Endothelial cell of umbilical vein (primary cell): ENCODE measurements around the gene OPCML. TPM values are rescaled to one million over a fixed set of nuclear protein-coding genes. Genes with fewer than 3 reads are reported as not detected.

Experiments used
- BruUV-seq: library from RNA; stranded (reverse); fragments of 400-500 nt; replicated peaks from 2 replicates; lab custom pipeline; 2021; lab: Mats Ljungman, UMichigan
- CTCF ChIA-PET: fragments of 300-600, 350-600 bp; sonication (Branson Sonifier 250); formaldehyde crosslinking; loops from one replicate; lab custom pipeline; 2021; ENCODE audit warnings: antibody characterized with exemption, inconsistent platforms; lab: Charles Lee
- POLR2A ChIA-PET: fragments of 300-600, 350-600 bp; sonication (Branson Sonifier 250); formaldehyde crosslinking; loops from one replicate; lab custom pipeline; 2021; ENCODE audit warnings: antibody characterized with exemption, inconsistent platforms; lab: Charles Lee
- DNase-seq: peaks from one replicate; pipeline ENCODE4 v3.0.0-alpha.2; 2011; ENCODE audit warnings: low read depth, low spot score
- FAIRE-seq: peaks from 2 replicates; lab custom pipeline; 2011; peaks lifted over from hg19 to GRCh38; lab: Jason Lieb, UNC
- H2AFZ ChIP-seq: 2 replicates; pipeline ENCODE4 v1.6.0; 2012; ENCODE audit warnings: low read depth, low read length, control low read depth, inconsistent platforms
- H3K27ac ChIP-seq: 2 replicates; pipeline ENCODE4 v1.5.1; 2011; ENCODE audit warnings: low read depth, mild to moderate bottlenecking, control low read depth, low read length, moderate library complexity; ENCODE audit not compliant: insufficient read depth
- H3K27me3 ChIP-seq, 2 experiments: 2 replicates each; pipeline versions ENCODE4 v1.6.0 to v1.6.1; 2011; ENCODE audit warnings: low read length in 2 of 2, mixed read lengths in 1 of 2; ENCODE audit not compliant: control insufficient read depth in 2 of 2, insufficient read depth in 2 of 2
- H3K36me3 ChIP-seq, 2 experiments: 2 replicates in 1 of 2; 3 replicates in 1 of 2; pipeline ENCODE4 v1.5.1; 2011; ENCODE audit warnings: low read length in 2 of 2, mild to moderate bottlenecking in 1 of 2, moderate library complexity in 1 of 2; ENCODE audit not compliant: control insufficient read depth in 2 of 2, insufficient read depth in 2 of 2; ENCODE audit errors: extremely low read depth in 1 of 2
- H3K4me1 ChIP-seq: 3 replicates; pipeline ENCODE4 v1.5.1; 2011; ENCODE audit warnings: mild to moderate bottlenecking, low read length; ENCODE audit not compliant: control insufficient read depth, insufficient read depth; ENCODE audit errors: extremely low read depth
- H3K4me2 ChIP-seq: 2 replicates; pipeline ENCODE4 v1.6.1; 2011; ENCODE audit warnings: low read length, control low read depth, mixed read lengths; ENCODE audit not compliant: insufficient read depth
- H3K4me3 ChIP-seq, 3 experiments: fragments of 200-600 bp in 1 of 3; sonication (generic), shearing (Covaris generic) in 1 of 3; replicated peaks in 1 of 3; 2 replicates each; pipeline ENCODE4 v1.5.1; 2011 to 2016; ENCODE audit warnings: control low read depth in 3 of 3, low read length in 3 of 3, mild to moderate bottlenecking in 2 of 3, inconsistent platforms in 1 of 3, low read depth in 1 of 3, moderate library complexity in 1 of 3; ENCODE audit not compliant: insufficient read depth in 1 of 3
- H3K79me2 ChIP-seq: 2 replicates; pipeline ENCODE4 v1.6.0; 2012; ENCODE audit warnings: low read length, inconsistent platforms; ENCODE audit not compliant: control insufficient read depth, insufficient read depth
- H3K9ac ChIP-seq: replicated peaks from 2 replicates; pipeline ENCODE3; 2011; ENCODE audit warnings: low read length, control low read depth; ENCODE audit not compliant: insufficient read depth; ENCODE audit errors: extremely low read depth
- H3K9me1 ChIP-seq: replicated peaks from 3 replicates; pipeline ENCODE4 v1.6.0; 2011; ENCODE audit warnings: mild to moderate bottlenecking, low read length; ENCODE audit not compliant: control insufficient read depth, insufficient read depth; ENCODE audit errors: extremely low read depth
- H3K9me3 ChIP-seq: replicated peaks from 2 replicates; pipeline ENCODE4 v1.5.1; 2012; ENCODE audit warnings: low read length, inconsistent platforms; ENCODE audit not compliant: control insufficient read depth, insufficient read depth
- H4K20me1 ChIP-seq: replicated peaks from 2 replicates; pipeline ENCODE3; 2011; ENCODE audit warnings: mild to moderate bottlenecking, low read length; ENCODE audit not compliant: control insufficient read depth, insufficient read depth; ENCODE audit errors: extremely low read depth
- EZH2 ChIP-seq: IDR thresholded peaks from 2 replicates; pipeline ENCODE4 v1.6.1; 2012; ENCODE audit warnings: borderline replicate concordance, low read depth, mild to moderate bottlenecking, moderate library complexity, low read length, inconsistent platforms; ENCODE audit not compliant: severe bottlenecking
- FOS ChIP-seq: IDR thresholded peaks from 2 replicates; pipeline ENCODE4 v1.6.1; 2011; ENCODE audit warnings: mild to moderate bottlenecking, low read length, moderate library complexity, borderline replicate concordance; ENCODE audit not compliant: insufficient read depth
- GATA2 ChIP-seq: IDR thresholded peaks from 2 replicates; pipeline ENCODE4 v1.7.0; 2011; ENCODE audit warnings: low read depth, mild to moderate bottlenecking, moderate library complexity, mixed read lengths, low read length; ENCODE audit not compliant: insufficient read length, insufficient read depth
- JUN ChIP-seq: IDR thresholded peaks from 2 replicates; pipeline ENCODE4 v1.6.1; 2011; ENCODE audit warnings: borderline replicate concordance, low read depth; ENCODE audit not compliant: insufficient read length, insufficient read depth
- MYC ChIP-seq: IDR thresholded peaks from one replicate; pipeline ENCODE4 v1.6.1; 2011; ENCODE audit warnings: mild to moderate bottlenecking, low read depth, low read length
- POLR2A ChIP-seq: IDR thresholded peaks from 2 replicates; pipeline ENCODE4 v1.6.1; 2012; ENCODE audit warnings: low read depth, mild to moderate bottlenecking, control low read depth, low read length
- POLR2AphosphoS5 ChIP-seq: IDR thresholded peaks from 2 replicates; pipeline ENCODE4 v1.6.1; 2012; ENCODE audit warnings: low read depth, mild to moderate bottlenecking, control low read depth, low read length, moderate library complexity; ENCODE audit not compliant: insufficient read depth
- dilution Hi-C: fragments of 300-500 bp; cut with MboI; formaldehyde crosslinking; loops from one replicate; pipeline ENCODE4 v1.15.0; 2019; ENCODE audit warnings: low sequenced_read_pairs; ENCODE audit not compliant: extremely low pct_ligation_motif_present
- intact Hi-C: fragments of 100-400 bp; cut with micrococcal nuclease; formaldehyde crosslinking; loops from one replicate; pipeline ENCODE4 v1.10.0; 2022
- polyA plus RNA-seq, 4 experiments: library from polyadenylated mRNA; depleted of rRNA in 3 of 4; stranded (reverse) in 3 of 4; unstranded in 1 of 4; fragments of >200 nt; gene quantifications; 2 replicates each; pipeline versions ENCODE4 v1.2.1 to v1.2.3, GENCODE V29; 2011 to 2012; ENCODE audit warnings: missing spikeins in 1 of 4
- total RNA-seq: library from RNA; stranded (reverse); gene quantifications from 2 replicates; pipeline ENCODE4 v1.2.3, GENCODE V29; 2021
- TF ChIP-seq, protein P1 (sequence below): IDR thresholded peaks from 2 replicates; pipeline ENCODE4 v1.6.1; 2011; ENCODE audit not compliant: insufficient read depth, insufficient read length
- TF ChIP-seq, protein P2 (sequence below), 2 donors: IDR thresholded peaks; 1 replicate in 1 of 2; 2 replicates in 1 of 2; pipeline ENCODE4 v1.5.1; 2011; ENCODE audit warnings: low read length in 2 of 2, mild to moderate bottlenecking in 2 of 2, moderate library complexity in 2 of 2, control low read depth in 1 of 2, inconsistent platforms in 1 of 2, low read depth in 1 of 2; ENCODE audit not compliant: insufficient read depth in 1 of 2; ENCODE audit errors: extremely low read depth in 1 of 2

OPCML gene
- total and polyA plus RNA-seq, 2 donors (not counting 3 experiments of a cell fraction or from before 2014, with no cell fraction given): not detected

DNA sequence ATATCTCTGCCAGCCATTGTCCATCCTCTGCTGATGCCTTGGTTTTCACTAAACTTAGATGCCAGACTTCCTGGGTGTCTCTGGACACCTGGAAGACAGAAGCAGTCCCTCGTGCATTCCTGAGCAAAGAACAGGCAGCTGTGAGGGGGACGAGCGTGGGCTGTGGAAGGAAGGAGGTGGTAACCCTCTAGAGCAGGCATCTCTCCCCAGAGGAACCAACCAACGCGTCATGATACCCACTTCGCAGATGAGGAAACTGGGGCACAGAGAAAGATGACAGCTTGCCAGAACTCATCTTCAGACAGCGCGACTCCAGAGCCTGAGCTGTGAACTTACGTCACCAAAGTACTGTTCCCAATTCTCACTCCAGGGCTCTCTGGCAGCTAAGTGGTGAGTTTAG is 123.4 kb downstream of the OPCML start:
- no peak overlapping the region for H3K4me3 ChIP-seq
- H3K9ac ChIP-seq: no peak overlapping the region
- H3K27ac ChIP-seq: no peak overlapping the region
- H3K36me3 ChIP-seq: no peaks in the 10 kb centered on the region
- H2AFZ ChIP-seq: no peak overlapping the region
- no peak for DNase-seq
- intact Hi-C loops: no loop called here
- H3K79me2 ChIP-seq: no peaks in the 10 kb centered on the region
- dilution Hi-C loops: no loop called here
- ChIA-PET CTCF (no interaction called here), POLR2A (no interaction called here)
- TF ChIP-seq, protein P1, sequence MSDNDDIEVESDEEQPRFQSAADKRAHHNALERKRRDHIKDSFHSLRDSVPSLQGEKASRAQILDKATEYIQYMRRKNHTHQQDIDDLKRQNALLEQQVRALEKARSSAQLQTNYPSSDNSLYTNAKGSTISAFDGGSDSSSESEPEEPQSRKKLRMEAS: no peak
- TF ChIP-seq EZH2 (no peak), FOS (no peak), JUN (no peak), GATA2 (no peak), POLR2AphosphoS5 (no peak), POLR2A (no peak), MYC (no peak)
- TF ChIP-seq, protein P2, sequence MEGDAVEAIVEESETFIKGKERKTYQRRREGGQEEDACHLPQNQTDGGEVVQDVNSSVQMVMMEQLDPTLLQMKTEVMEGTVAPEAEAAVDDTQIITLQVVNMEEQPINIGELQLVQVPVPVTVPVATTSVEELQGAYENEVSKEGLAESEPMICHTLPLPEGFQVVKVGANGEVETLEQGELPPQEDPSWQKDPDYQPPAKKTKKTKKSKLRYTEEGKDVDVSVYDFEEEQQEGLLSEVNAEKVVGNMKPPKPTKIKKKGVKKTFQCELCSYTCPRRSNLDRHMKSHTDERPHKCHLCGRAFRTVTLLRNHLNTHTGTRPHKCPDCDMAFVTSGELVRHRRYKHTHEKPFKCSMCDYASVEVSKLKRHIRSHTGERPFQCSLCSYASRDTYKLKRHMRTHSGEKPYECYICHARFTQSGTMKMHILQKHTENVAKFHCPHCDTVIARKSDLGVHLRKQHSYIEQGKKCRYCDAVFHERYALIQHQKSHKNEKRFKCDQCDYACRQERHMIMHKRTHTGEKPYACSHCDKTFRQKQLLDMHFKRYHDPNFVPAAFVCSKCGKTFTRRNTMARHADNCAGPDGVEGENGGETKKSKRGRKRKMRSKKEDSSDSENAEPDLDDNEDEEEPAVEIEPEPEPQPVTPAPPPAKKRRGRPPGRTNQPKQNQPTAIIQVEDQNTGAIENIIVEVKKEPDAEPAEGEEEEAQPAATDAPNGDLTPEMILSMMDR (IDR thresholded peaks at IDR 0.05; ENCODE audit: extremely low read depth in 1 of 2, insufficient read depth in 1 of 2, low read depth in 1 of 2, low read length in 2 of 2): no peak
- no peak for FAIRE-seq
- no peaks in the 10 kb centered on the region for H3K4me1 ChIP-seq
- BruUV-seq: no TSS peak
- no peak overlapping the region for H3K4me2 ChIP-seq
- no peaks in the 10 kb centered on the region for H4K20me1 ChIP-seq
- H3K9me1 ChIP-seq: no peaks in the 10 kb centered on the region
- no peaks in the 10 kb centered on the region for H3K27me3 ChIP-seq
- H3K9me3 ChIP-seq: peaks cover 3% of the 10 kb centered on the region
